Measurements from ENCODE around the gene CAMTA1. TPM values are rescaled to one million over a fixed set of nuclear protein-coding genes. Genes with fewer than 3 reads are reported as not detected.
"Not testable (repeated sequence)": the region's sequence is repeated elsewhere in the genome, so short reads cannot be mapped to it uniquely, and the experiment has no call there.

CAMTA1 gene
- 76.0 and 105 TPM in 2 replicates for total RNA-seq (2014; rRNA removed; shearing (Covaris generic))

GRCh38 chr1:6785318-6785727 lies at the start of gene CAMTA1:
TSS of gene CAMTA1 (plus strand) at chr1:6785454. CDS start at chr1:6785531, 77 bp downstream.
- no peak for DNase-seq (ENCODE audit: low read depth)

- peak; percentile 40 for DNase-seq (ENCODE audit: low read depth)
Measured at GRCh38 chr1:6738987-6739676, 46.1 kb upstream of the CAMTA1 start.

GRCh38 chr1:6742676-6743188 lies 42.5 kb upstream of the CAMTA1 start:
- not testable (repeated sequence) for DNase-seq (ENCODE audit: low read depth)

DNA sequence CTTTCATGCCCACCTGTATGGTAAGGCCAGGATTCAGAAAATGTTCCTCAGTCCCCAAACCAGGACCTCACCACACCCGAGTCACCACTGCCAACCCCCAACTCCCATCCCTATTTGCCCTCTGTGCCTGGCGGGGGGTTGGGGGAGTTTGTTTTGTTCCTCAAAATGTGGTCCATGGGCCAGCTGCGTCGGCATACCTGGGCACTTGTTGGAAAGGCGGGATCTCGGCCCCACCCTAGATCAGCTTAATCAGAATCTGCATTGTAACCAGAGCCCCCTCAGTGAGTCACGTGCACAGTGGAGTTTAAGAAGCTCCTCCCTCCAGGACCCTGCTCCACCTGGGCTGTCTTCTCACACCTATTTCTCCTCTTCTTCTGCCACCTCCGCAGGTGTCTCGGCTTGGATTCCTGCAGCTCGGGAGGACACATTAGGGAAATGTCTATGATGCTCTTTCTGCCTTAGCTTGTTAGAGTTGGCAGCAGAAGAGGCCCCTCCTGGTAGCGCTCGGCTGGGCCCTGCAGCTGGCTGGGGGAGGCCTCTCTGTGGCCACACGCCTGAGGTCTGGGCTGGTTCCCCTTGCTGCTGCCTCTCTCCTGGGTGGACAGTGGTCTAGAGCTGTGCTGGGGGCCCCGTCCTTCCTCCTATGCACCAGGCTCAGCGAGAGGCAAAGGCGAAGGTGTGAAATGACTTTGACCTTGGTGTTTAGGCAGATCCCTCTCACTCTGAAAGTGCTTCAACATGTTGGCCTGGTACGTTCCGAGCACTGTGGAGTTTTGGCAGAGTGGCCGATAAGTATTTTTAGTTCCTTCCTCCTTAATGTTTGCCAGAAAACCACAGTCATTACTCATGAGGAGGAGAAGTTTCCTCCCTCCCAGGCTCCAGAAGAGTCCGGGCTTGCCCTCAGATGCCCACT lies 41.8 kb upstream of the CAMTA1 start:
- DNase-seq (ENCODE audit: low read depth), result peak; percentile 77

- no peak for DNase-seq (ENCODE audit: low read depth)
Measured at GRCh38 chr1:6745073-6745472, 40.2 kb upstream of the CAMTA1 start.

- DNase-seq (ENCODE audit: low read depth), result no peak
Measured at GRCh38 chr1:6747674-6748073, 37.6 kb upstream of the CAMTA1 start.

DNA sequence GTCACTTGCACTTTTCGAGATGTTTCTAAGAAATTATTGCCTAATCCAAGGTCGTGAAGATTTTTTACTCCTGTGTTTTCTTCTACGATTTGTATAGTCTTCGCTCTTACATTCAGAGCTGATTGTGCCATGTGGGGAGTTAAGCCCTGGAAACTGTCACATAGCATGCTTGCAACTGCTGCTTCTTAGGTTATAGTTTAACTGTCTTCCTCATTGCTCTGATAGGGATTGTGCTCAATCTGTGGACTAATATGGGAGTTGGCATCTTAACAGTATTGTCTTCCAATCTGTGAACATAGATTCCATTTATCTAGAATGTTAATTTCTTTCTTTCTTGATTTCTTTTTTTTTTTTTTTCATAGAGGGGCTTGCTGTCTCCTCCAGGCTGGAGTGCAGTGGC lies 34.8 kb upstream of the CAMTA1 start:
- DNase-seq (ENCODE audit: low read depth), result no peak

DNA sequence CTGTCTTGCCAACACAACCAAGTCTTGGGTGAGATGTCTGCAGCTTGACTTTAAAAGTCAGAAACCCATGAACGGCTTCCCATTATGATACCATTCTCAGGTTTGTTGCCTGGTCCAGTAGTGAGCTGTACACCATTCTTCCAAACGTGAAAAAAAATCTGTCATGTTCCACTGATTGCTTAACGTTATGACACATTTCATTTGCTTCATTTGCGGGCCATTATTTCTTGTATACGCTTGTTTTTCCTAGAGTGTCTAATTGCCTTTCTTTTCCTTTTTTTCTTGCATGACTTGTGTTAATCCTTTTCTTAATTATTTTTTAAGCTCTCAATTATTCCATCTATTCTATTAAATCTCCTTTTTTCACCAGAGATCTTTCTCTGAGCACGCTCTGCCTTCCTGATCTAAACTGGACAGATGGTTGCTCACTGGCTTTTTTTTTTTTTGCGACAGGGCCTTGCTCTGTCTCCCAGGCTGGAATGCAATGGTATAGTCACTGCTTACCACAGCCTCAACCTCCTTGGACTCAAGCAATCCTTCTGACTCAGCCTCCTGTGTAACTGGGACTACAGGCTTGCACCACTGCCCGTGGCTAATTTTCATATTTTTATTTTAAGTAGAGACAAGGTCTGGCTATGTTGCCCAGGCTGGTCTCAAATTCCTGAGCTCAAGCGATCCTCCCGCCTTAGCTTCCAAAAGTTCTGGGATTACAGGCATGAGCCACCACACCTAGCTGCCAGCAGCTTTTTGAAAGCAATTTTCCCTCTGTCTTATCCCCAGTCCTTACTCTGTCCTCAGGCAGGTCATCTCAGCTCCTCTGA lies 31.7 kb upstream of the CAMTA1 start:
- peak; percentile 46 for DNase-seq (ENCODE audit: low read depth)

DNA sequence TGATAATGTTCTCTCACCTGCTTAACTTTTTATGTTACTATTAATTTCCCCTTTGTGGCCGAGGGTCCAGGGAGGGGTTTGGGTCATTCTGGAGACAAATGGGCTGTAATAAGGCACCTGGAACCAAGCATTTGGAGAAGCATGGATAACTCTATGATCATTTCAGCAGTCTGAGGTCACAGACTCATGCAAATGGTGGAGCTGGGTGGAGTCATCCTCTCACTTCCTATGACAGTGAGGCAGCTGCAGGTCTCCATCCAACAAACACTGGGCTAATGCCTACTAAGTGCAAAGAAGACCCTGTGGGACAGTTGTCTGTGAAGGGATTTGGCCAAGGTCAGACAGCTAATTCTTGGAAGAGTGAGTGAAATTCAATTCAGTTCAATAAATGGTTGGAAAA lies 28.8 kb upstream of the CAMTA1 start:
- DNase-seq (ENCODE audit: low read depth), result no peak

GRCh38 chr1:6757719-6758435 lies 27.4 kb upstream of the CAMTA1 start:
- no peak for DNase-seq (ENCODE audit: low read depth)

DNA sequence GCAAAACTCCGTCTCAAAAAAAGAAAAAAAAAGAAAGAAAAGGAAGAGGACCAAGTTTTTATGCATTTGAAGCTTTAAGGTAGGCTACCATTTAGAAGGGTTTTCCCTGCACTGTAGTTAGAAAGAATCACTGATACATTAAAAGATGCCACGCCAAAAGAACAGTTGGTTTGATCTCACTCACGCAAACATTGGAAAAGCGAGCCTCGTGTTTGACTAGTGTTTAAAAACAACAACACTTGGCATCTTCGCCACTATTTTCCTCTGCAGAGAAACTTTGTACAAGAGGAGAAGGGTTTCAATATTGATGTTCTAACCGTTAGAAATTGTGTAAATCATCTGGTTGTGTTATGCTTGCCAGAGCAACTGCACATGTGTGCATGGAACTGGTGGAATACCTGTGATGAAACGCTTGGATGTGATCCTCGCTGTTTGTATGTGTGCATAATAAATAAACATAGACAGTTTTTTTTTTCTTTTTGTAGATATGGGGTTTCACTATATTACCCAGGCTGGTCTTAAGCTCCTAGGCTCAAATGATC lies 24.0 kb upstream of the CAMTA1 start:
- DNase-seq (ENCODE audit: low read depth), result no peak

- DNase-seq (ENCODE audit: low read depth), result no peak
Measured at GRCh38 chr1:6762060-6762459, 23.2 kb upstream of the CAMTA1 start.

DNA sequence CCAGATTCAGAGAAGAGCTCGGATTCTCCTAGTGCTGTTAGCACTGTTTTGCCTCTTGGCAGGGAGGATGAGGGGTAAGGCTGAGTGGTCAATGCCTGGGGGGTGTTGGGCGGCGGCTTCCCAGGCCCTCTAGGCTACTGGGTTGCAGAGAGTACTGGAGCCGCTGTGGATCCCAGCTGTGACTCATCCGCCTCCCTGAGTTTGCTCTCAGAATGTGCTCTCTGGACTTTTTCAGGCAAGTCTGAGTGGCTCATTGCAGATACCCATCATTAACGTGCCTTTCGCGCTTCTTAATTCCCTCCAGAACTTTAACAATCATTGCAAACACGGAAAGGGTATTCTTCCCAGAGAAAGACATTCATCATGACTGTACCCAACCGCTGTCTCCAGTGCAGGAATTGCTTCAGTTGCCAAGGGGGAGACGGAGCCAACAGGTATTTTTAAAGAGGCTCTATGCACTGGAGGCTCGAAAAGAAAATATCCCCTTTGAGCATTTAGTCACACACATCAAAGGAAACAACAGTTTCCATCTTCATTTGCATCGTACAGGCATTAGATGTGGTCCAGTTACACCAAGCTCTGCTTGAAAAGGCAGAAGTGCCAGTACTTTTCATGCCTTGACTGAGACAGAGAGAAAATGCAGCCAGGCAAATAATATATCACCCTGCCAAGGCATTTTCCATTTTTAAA lies 14.4 kb upstream of the CAMTA1 start:
- peak; percentile 76 for DNase-seq (ENCODE audit: low read depth)

GRCh38 chr1:6771441-6771769 lies 13.8 kb upstream of the CAMTA1 start:
- no peak for DNase-seq (ENCODE audit: low read depth)

DNA sequence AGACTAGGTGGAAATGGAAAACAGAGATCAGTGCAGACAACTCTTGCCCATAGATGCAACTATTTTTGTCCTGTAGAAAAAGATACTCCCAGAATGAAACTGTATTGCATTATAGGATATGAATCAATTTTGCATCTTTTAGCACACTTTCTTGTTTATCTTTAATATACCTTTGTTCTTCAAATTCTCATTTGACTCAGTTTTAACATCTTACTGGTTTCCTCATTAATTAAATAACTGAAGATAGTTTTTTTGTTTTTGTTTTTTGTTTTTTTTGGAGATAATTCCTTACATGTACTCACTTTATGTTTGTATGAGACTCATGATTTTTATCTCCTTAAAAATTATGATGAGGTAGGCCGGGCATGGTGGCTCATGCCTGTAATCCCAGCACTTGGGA lies 10.9 kb upstream of the CAMTA1 start:
- DNase-seq (ENCODE audit: low read depth), result no peak

- DNase-seq (ENCODE audit: low read depth), result no peak
Measured at GRCh38 chr1:6775261-6776043, 9.8 kb upstream of the CAMTA1 start.

DNA sequence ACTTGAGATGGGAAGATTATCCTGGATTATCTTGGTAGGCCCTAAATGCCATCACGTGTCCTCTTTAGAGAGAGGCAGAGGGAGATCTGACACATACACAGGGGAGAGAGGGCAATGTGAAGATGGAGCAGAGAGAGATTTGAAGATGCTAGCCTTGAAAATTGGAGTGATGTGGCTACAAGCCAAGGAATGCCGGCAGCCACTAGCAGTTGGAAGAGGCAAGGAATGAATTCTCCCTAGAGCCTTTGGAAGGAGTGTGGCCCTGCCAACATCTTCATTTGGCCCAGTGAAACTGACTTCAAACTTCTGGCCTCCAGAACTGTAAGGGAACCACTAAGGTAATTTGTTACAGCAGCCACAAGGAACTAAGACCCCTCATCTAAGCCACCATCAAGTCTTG lies 8.9 kb upstream of the CAMTA1 start:
- DNase-seq (ENCODE audit: low read depth), result no peak

GRCh38 chr1:6776895-6777294 lies 8.4 kb upstream of the CAMTA1 start:
- no peak for DNase-seq (ENCODE audit: low read depth)

DNA sequence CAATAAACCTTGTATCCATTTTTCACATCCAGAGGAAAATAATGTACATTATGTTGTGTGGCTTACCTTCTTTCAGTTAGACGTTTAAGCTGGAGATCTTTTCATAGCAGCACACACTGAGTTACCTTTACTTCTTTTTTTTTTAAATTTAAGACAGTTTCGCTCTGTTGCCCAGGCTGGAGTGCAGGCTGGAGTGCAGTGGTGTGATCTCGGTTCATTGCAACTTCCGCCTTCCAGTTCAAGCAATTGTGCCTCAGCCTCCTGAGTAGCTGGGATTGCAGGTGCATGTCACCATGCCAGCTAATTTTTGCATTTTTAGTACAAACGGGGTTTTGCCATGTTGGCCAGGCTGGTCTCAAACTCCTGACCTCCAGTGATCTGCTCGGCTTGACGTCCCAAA lies 7.4 kb upstream of the CAMTA1 start:
- no peak for DNase-seq (ENCODE audit: low read depth)
